Measurements from ENCODE around the gene STARD7. TPM values are rescaled to one million over a fixed set of nuclear protein-coding genes. Genes with fewer than 3 reads are reported as not detected.

Gene STARD7
- total and polyA plus RNA-seq, 2 of the 13 experiments (the other 11 are each of a cell fraction or from before 2014, with no cell fraction given), result 88.2 to 300 TPM

- TF ChIP-seq ZNF558 (CRISPR knock-in tag; IDR thresholded peaks at IDR 0.05; ENCODE audit: borderline replicate concordance) (peak; percentile 96; the same call in 1 of the 2 replicates), ZNF143 (CRISPR knock-in tag; IDR thresholded peaks at IDR 0.05) (no peak; the same call in 1 of the 2 replicates), SP140L (CRISPR knock-in tag; IDR thresholded peaks at IDR 0.05; ENCODE audit: borderline replicate concordance) (no peak), CHD4 (IDR thresholded peaks at IDR 0.05; ENCODE audit: borderline replicate concordance, low read length) (no peak), PHF8 (CRISPR knock-in tag; IDR thresholded peaks at IDR 0.05) (peak; percentile 94), RFX5 (IDR thresholded peaks at IDR 0.05; ENCODE audit: low read depth, low read length) (peak; percentile 53), LBX2 (CRISPR knock-in tag; IDR thresholded peaks at IDR 0.05; ENCODE audit: borderline replicate concordance) (peak; percentile 84; the same call in 1 of the 2 replicates), ATF4 (CRISPR knock-in tag; IDR thresholded peaks at IDR 0.05) (peak in 1 of 2 experiments; percentile 75; a peak in 2 of 4 replicates), ZSCAN21 (CRISPR knock-in tag; IDR thresholded peaks at IDR 0.05; ENCODE audit: borderline replicate concordance) (peak; percentile 91), SP2 (CRISPR knock-in tag; IDR thresholded peaks at IDR 0.05) (peak; percentile 99), KAT8 (CRISPR knock-in tag; IDR thresholded peaks at IDR 0.05) (peak; percentile 90), RFX3 (CRISPR knock-in tag; IDR thresholded peaks at IDR 0.05) (no peak), SUZ12 (IDR thresholded peaks at IDR 0.05; ENCODE audit: low read depth, low read length) (no peak; the same call in 1 of the 2 replicates), SMC3 (IDR thresholded peaks at IDR 0.05; ENCODE audit: low read length) (no peak; the same call in 1 of the 2 replicates), MIXL1 (CRISPR knock-in tag; IDR thresholded peaks at IDR 0.05) (peak; percentile 30; the same call in 1 of the 2 replicates), ZNF550 (CRISPR knock-in tag; IDR thresholded peaks at IDR 0.05; ENCODE audit: borderline replicate concordance) (no peak), PHF21A (CRISPR knock-in tag; IDR thresholded peaks at IDR 0.05) (peak; percentile 88), SIX4 (CRISPR knock-in tag; IDR thresholded peaks at IDR 0.05) (peak; percentile 28; the same call in 1 of the 2 replicates), ZNF382 (CRISPR knock-in tag; IDR thresholded peaks at IDR 0.05; ENCODE audit: borderline replicate concordance) (no peak), NR2F1 (CRISPR knock-in tag; IDR thresholded peaks at IDR 0.05) (no peak), RAD51 (IDR thresholded peaks at IDR 0.05; ENCODE audit: borderline replicate concordance) (no peak), ZFYVE20 (CRISPR knock-in tag; IDR thresholded peaks at IDR 0.05; ENCODE audit: borderline replicate concordance, low read depth) (peak; percentile 34; the same call in 1 of the 2 replicates), HOXD1 (CRISPR knock-in tag; IDR thresholded peaks at IDR 0.05) (peak; percentile 81; the same call in 1 of the 2 replicates), REXO4 (CRISPR knock-in tag; IDR thresholded peaks at IDR 0.05; ENCODE audit: borderline replicate concordance) (0 out of 2 replicates have a peak, but pooled peaks have one; percentile 52), ZNF768 (CRISPR knock-in tag; IDR thresholded peaks at IDR 0.05) (peak; percentile 75), ZBTB14 (CRISPR knock-in tag; IDR thresholded peaks at IDR 0.05) (peak; percentile 94), PHF5A (CRISPR knock-in tag; IDR thresholded peaks at IDR 0.05; ENCODE audit: low read depth, unreplicated experiment) (no peak), ZNF780A (CRISPR knock-in tag; IDR thresholded peaks at IDR 0.05) (peak; percentile 90), ZNF788 (CRISPR knock-in tag; IDR thresholded peaks at IDR 0.05; ENCODE audit: borderline replicate concordance) (peak; percentile 94; the same call in 1 of the 2 replicates)
Measured at GRCh38 chr2:96208143-96209010, at the start of gene STARD7 (continued).
